Retinal pigment epithelial cell (primary cell): ENCODE data around the gene GPR85.

Experiments
- DNase-seq: peaks from one replicate; pipeline ENCODE4 v3.0.0-alpha.2; 2010; ENCODE audit warnings: low read depth
- H3K4me3 ChIP-seq: 2 replicates; pipeline ENCODE4 v1.5.1; 2011; ENCODE audit warnings: mild to moderate bottlenecking, low read length, control low read depth, moderate library complexity
- TF ChIP-seq, protein P1 (sequence below): conservative IDR thresholded peaks from 2 replicates; pipeline ENCODE4 v1.5.1; 2011; ENCODE audit warnings: low read depth, low read length, control low read depth, inconsistent platforms

Gene GPR85

DNA sequence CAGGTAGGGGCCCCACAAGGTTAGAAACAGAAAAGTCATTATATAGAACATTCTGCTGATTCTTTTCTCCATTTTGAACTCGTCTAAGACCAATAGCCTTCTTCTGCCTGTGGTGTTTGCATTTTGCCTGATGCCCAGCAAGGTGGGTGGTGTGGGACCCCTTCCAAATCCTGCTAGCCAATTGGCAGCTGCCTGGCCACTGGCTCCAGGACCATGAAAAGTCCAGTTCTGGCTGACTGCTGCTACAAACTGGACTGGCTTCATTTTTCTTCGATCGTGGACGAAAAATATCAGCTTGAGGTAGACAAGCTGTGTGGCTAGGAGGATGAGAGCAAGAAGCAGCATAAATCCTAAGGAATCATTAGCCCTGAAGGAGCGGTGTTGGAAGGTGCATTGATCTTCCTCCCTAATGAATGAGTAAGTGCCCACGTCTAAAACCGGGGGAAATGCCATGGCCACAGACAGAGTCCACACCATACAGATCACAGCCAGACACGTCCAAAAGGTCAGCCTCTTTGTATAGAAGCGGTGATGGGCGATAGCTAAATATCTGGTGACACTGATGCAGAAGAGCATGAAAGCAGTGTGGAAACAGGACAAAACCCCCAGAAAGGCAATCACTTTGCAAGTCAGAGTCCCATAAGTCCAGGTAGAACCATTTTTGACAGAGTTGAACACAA lies 2.7 kb downstream of the GPR85 start:
- DNase-seq = no peak
- no peak overlapping the region for H3K4me3 ChIP-seq
- TF ChIP-seq, protein P1, sequence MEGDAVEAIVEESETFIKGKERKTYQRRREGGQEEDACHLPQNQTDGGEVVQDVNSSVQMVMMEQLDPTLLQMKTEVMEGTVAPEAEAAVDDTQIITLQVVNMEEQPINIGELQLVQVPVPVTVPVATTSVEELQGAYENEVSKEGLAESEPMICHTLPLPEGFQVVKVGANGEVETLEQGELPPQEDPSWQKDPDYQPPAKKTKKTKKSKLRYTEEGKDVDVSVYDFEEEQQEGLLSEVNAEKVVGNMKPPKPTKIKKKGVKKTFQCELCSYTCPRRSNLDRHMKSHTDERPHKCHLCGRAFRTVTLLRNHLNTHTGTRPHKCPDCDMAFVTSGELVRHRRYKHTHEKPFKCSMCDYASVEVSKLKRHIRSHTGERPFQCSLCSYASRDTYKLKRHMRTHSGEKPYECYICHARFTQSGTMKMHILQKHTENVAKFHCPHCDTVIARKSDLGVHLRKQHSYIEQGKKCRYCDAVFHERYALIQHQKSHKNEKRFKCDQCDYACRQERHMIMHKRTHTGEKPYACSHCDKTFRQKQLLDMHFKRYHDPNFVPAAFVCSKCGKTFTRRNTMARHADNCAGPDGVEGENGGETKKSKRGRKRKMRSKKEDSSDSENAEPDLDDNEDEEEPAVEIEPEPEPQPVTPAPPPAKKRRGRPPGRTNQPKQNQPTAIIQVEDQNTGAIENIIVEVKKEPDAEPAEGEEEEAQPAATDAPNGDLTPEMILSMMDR = no peak

DNA sequence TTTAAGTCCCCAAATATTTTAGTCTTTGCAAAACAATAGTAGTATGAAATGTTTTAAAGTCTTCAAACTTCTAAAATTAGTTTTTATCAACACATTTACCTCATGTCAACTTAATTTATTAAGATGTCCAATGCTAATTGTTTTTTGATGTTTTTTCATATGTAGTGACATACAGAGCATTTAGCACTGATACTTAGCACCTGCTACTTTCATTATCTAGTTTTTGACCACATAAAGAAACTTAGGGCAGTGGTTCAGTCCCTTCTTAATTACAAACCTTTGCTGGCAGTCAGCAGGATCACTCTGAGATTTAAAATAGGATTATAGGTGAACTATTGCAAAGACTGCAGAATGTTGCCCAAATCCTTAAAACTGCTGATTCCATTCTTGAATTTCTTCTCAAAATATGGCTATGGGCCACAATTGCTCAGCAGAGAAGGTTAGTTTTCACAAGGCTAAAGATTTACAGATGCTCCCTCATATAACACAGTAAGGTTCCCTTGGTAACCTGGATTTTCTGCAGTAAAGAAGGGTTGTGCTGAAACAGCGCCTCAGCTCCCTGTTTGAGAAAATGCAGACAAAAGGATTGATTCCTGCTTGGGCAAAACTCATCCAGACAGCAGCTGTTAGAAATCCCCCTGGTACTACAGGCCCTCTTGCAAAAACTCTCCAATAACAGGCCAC lies 3.4 kb downstream of the GPR85 start:
- TF ChIP-seq, protein P1 = peak; percentile 4
- DNase-seq = no peak
- no peak overlapping the region for H3K4me3 ChIP-seq

DNA sequence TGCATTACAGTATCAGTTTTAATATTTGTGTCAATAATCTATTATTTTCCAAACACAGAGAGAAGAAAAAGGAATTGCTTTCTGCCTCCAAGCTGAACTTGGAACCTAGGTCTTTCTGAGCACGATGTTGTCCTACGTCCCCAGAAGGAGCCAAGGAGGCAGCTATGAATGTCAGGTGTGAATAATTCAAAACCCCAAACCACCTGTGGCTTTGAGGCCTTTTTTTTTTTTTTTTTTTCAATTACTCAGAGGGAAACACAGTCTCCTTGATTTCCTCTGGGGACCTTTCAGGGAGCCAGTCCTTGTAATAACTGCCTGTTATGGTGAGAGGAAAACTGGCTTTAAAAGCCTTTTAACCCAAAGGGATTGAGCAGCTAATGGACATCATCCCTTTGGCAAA lies 8.3 kb downstream of the GPR85 start:
- no peak overlapping the region for H3K4me3 ChIP-seq
- TF ChIP-seq, protein P1 = no peak
- DNase-seq = no peak

DNA sequence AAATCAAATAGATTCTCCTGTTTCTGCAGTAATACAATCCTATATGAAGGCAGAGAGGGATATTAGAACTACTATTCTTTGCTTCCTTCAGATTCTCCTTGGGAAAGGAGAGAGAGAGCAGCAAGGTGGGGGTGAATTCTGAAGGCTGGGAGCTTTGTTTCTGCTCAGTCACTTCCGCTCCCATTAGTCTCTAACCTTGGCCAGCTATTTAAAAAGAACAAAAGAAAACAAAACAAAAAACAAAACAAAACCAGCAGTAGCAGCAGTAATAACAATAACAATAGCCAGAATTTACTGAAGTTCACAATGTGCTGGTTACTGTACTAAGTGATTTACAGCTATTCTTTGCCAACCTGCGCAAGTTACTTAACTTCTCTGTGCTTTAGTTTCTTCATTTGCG lies 9.9 kb downstream of the GPR85 start:
- no peak for DNase-seq
- no peak overlapping the region for H3K4me3 ChIP-seq
- TF ChIP-seq, protein P1 = no peak

DNA sequence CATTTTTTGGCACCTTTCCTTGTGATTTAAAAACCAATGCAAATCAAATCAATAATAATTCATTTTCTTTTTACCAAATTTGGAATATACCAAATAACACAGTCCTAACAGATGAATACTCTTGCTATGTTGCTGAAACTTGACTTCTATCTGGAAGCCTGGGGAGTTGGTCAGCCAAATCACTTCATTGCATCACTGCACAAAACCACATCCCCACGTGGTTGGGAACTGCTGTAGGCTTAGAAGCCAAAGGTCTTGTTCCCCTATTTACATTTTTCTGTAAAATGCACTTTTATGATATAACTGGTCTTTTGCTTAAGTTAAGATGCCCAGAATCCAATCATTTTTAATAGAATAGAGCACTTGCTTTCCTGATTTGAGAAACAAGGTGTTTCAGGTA lies 15.2 kb downstream of the GPR85 start:
- H3K4me3 ChIP-seq = no peak overlapping the region
- TF ChIP-seq, protein P1 = no peak
- DNase-seq = no peak

DNA sequence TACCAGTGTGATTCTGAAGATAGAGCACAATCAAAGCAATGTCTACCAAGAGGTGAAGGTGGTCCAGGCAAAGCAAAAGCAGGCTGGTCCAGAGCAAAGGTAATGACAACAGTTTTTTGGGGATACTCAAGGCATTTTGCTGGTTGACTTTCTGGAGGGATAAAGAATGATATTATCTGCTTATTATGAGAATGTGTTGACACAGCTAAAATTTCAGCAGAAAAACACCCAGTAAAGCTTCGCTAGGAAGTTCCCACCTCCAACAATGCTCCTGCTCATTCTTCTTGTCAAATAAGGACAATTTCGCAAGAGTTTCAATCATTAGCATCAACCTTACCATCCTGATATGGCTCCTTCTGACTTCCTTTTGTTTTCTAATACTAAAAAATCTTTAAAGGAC lies 24.1 kb downstream of the GPR85 start:
- no peak for DNase-seq
- TF ChIP-seq, protein P1 = no peak
- no peak overlapping the region for H3K4me3 ChIP-seq

DNA sequence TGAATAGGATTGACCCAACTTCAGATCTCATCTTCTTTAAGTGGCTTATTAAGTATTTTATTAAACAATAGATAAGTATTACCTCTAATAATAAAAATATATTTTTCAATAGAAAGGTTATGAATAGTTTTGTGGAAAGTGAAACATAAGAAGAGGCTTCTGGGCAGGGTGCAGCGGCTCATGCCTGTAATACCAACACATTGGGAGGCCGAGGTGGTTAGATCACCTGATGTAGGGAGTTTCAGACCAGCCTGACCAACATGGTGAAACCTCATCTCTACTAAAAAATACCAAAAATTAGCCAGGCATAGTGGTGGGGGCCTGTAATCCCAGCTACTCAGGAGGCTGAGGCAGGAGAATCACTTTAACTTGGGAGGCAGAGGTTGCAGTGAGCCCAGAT lies 26.5 kb downstream of the GPR85 start:
- TF ChIP-seq, protein P1 = no peak
- no peak for DNase-seq
- H3K4me3 ChIP-seq = no peak overlapping the region
